ENCODE results near the gene TP73.

The TP73 gene

GRCh38 chr1:3783651-3784474, 131.5 kb downstream of the TP73 start:
- no peak overlapping the region for H3K4me3 ChIP-seq (ENCODE audit: low read length)
- no peak for TF ChIP-seq ZNF274 (IDR thresholded peaks at IDR 0.05; ENCODE audit: low read depth, low read length)

GRCh38 chr1:3785045-3785444, 132.7 kb downstream of the TP73 start:
- H3K4me3 ChIP-seq (ENCODE audit: low read length), result no peak overlapping the region
- no peak for TF ChIP-seq ZNF274 (IDR thresholded peaks at IDR 0.05; ENCODE audit: low read depth, low read length)

- no peak overlapping the region for H3K4me3 ChIP-seq (ENCODE audit: low read length)
- TF ChIP-seq ZNF274 (IDR thresholded peaks at IDR 0.05; ENCODE audit: low read depth, low read length), result no peak
Measured at GRCh38 chr1:3785456-3786157, 133.3 kb downstream of the TP73 start.

Measured in GM08714 (cell line).